Brain pericyte (primary cell): Measurements from ENCODE around the gene IVNS1ABP.

Experiments used
- DNase-seq: peaks from one replicate; pipeline ENCODE4 v3.0.0-alpha.2; 2012; ENCODE audit warnings: low read depth, low spot score

Gene IVNS1ABP

DNA sequence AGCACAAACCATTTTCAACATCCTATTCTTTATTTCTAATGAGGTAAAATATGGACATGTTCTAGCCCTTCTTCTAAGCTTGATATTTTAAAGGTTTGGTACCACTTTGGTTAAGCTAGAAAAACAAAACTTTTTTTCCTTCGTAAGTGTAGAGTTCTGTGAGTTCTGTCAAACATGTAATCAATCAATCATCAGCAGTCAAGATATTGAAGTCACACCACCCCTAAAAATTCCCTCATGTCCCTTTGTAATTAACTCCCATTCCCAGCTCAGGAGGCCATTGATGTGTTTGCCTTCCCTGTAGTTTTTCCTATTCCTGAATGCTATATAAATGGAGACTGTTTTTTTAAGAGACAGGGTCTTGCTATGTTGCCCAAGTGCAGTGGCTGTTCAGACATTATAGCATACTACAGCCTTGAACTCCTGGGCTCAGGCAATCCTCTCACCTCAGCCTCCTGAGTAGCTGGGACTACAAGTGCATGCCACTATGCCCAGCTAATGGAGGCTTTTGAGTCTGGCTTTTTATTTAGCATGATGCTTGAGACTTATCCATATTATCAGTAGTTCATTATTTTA lies 23.0 kb downstream of the IVNS1ABP start:
- no peak for DNase-seq

DNA sequence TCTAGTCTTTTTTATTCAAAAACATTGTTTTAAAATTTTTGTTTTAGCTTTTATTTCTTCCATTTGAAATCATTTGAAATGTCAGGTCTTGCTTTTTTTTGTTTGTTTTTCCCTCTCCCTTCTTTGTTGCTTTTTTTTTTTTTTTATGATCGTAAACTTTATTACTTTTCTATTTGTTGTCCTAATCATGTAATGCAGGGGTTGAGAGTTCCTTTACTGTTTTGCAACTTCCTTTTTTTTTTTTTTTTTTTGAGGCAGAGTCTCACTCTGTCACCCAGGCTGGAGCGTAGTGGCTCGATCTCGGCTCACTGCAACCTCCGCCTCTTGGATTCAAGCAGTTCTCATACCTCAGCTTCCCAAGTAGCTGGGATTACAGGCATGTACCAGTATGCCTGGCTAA lies 24.8 kb downstream of the IVNS1ABP start:
- no peak for DNase-seq

DNA sequence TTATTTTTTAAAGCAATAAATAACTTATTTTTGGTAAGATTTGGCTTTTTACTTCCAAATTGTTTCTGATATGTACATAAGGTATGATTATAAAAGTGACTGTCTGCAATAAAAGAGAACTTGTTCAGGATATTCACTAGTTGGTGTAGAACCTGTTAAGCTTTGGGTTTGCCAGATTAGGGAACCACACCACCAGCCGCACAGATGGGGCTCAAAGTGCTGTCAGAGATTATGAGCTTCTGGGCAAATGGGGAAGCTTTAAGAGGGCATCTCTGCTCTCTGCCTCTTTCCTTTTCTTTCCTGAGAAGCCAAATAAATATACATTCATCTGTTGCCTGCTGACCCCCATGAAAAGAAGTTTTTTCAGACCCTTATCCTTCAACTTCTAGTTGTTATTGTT lies 25.4 kb downstream of the IVNS1ABP start:
- DNase-seq: no peak

DNA sequence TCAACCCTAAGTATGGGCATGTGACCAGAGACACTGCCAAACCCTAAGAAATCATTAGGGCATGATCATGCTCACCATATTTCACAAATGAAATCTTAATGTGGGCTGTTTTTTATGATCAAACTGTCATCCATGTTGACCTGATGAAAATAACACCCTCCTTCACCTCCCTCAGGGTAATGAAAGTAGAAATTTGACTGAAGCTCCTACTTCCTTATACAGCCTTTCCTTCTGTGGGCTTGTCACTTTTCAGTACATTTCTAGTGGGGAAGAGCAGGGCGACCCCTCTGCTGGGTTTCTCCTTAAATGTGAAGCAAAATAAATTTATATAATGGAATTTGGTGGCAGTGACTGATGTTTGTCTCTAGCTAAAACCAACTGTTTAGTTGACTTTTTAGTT lies 25.9 kb downstream of the IVNS1ABP start:
- DNase-seq: no peak

DNA sequence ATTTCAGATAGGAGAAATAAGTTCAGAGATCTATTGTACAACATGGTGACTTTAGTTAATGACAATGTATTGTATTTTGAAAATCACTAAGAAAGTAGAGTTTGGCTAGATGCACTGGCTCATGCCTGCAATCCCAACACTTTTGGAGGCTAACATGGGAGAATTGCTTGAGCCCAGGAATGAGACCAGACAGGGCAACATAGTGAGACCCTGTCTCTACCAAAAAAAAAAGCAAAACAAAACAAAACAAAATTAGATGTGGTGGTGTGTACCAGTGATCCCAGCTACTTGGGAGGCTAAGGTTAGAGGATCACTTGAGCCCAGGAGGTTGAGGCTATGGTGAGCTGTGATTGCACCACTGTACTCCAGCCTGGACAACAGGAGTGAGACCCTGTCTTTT lies 27.2 kb downstream of the IVNS1ABP start:
- no peak for DNase-seq

DNA sequence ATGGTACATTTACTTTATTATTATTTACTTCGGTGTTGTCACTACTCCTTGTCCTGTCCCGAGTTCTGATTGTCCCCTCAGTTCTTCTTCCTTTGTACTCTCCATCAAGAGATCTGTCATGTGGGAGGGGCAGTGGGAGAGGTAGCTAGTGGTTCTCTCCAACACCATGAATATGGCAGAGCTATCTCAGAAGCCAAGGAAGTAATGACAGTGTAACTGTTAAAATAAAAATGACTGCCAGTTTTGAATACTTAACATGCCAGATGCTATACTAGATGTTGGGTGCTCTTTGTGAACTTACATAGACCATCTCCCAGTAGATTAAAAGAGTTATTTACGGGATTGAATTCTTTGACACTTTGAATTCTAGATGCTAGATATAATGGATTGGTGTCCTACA lies 28.6 kb downstream of the IVNS1ABP start:
- DNase-seq: no peak

DNA sequence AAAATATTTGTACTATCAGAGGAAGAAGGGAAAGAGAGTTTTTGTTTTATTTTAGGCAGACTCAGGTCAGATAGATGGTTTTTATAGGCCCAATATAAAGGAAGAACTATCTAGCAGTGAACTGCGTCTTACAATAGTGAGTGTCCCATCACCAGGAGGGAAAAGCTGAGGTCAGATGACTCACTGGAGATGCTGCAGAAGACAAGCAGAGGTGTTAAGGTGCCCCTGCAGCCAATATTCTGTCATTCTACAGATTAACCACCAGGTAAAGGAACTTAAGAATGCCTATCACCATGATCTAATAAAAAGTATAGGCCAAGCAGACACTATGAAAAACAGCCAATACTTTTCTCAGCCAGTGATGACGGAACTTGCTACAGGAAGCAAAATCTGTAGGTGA lies 29.6 kb downstream of the IVNS1ABP start:
- no peak for DNase-seq

DNA sequence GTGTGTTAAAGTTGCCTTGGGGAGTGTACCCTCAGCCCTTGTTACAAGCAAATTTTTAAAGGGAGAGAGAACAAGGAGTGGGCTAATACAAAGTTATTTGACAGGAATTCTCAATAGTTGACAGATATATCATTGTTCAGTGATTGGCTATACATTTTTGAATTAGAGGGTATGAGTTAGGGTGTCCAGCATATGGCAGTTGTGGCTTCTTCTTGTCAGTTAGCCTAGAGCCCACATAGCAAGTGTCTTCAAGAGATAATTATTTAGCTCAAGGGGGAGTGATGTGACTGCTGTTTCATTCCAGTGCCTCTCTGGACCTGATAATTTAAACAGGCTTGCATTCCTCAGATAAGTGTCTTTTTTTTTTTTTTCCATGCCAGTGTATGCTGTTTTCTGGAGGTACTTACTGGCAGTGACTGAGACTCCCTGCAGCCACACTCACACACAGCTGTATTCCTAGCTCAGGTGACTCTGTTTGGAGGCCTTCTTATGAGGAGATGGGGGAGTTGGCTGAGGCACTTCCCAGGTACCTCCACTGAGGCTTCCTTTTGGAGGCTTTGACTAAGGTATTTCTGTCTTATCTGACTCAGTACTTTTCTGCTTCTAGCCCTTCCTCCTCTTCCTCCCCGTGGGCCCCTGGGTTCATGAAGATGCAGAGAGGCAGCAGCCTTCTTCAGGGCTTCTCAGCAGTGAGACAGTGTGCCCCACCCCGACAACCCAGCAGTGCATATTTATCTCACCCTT lies 32.3 kb downstream of the IVNS1ABP start:
- DNase-seq: no peak

DNA sequence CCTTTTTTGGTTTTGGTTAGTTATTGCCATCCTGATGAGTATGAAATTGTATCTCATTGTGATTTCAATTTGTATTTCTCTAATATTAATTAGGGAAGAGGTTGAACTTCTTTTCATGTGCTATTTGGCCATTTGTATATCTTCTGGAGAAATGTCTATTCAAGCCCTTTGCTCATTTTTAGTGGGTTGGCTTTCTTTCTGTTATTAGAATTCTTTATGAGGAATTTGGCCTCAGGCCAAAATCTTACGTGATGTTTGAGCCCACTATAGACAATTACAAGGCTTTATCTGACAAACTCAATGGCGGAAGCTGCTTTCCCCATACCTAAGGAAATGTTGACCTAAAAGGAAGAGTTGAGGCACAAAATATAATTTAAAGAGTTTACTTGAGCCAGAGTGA lies 32.9 kb downstream of the IVNS1ABP start:
- no peak for DNase-seq

DNA sequence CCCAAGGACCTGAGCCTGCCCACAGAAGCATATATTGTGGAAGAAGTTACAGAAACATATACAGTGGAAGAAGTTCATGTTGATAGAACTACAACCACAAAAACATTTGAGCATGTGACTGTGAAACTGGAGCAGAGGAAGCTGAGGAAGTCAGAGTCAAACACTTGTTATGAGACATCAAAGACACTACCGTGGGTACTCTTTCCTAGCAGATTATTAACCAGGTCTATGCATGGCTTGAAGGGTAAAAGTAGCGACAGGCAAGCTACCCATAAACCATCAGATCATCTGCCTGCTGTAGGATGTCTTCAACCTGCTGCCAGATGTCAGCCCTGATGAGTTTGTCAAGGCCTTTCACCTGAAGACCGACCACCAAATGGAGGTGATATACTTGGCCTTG lies 35.8 kb downstream of the IVNS1ABP start:
- DNase-seq: no peak

DNA sequence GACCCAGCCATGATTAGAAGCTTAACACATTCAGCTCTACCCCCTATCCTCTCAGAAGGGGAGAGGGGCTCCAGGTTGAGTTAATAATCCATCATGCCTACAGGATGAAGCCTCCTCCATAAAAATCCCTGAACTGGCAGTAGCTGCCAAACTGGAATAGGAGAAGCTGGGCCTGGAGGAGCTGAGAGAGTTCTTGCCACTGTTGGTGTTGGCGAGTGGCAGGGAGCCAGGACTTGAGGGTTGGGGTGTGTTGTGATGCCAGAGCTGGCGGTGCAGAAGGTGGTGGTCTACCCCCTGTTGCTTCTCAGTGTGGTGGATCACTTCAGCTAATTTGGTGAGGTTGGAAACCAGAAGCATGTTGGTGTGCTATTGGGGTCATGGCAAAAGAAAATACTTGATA lies 36.5 kb downstream of the IVNS1ABP start:
- DNase-seq: no peak

DNA sequence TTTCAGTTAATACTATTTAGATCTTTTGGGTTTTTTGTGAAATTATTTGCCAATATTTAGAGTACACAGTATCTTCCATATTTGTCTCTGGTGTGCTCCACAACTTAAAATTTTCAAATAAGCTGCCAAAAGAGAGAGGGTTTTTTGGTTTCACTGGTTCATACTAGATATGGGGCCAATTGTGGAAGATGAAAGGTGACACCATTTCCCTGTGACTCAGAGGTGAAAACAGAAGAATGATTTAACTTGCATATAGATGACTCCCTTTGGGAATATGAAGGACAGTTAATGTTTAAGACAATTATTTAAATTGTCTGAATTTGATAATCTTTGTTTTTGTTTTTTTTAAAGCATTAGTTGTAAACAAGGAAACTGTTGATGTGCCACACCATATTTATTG lies 37.5 kb downstream of the IVNS1ABP start:
- DNase-seq: no peak

DNA sequence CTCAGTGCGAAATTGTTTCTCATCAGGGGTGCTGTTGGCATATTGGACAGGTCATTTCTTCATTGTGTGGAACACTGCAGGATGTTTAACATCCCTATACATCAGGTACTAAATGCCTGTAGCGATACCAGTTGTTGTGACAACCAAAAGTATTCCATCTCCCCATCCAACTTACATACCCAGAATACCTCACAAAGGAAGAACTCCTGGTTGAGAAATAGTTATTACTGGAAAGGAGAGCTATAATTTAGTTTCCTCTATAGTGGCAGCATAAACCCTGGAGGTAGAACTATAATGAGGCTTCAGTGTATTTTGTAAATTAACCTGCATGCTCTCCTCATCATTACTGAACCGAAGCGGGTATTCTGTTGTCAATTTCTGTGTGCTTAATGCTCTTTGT lies 45.1 kb downstream of the IVNS1ABP start:
- DNase-seq: no peak

DNA sequence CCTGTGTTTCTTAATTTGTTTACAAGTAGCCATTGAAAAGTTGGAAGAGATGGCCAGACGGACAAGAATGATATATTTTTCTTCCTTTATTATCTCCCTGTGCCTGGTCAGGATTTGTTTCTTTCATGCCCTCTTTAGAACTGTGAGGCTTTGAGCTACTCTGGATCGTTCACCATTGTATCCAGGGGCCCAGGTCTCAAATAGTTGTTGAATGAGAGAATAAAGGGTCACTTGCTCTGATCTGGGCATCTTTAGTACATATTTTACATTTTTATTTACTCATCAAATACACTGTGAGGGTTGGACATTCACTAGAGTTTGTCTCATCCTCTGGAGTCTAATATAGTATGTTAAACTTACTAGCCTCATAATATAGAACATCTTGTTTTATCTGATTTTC lies 48.7 kb downstream of the IVNS1ABP start:
- DNase-seq: no peak

DNA sequence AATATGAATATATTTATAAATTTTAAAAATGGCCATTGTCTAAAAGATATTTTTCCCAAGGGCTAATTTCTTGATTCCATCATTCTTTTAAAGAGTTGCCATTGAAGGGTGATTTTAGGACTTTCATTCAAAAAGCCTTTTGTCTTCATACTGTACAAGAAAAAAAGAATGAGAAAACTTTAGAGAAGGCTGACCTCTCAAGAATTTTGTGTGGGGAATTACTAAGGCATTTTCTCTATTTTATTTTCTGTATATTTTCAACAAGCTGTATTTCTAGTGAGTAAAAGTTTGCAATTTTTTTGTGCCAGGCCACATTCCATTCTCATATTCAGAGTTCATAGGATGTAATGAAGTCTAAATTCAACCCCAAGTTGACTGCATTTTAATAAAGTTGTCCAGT lies 49.3 kb downstream of the IVNS1ABP start:
- no peak for DNase-seq

DNA sequence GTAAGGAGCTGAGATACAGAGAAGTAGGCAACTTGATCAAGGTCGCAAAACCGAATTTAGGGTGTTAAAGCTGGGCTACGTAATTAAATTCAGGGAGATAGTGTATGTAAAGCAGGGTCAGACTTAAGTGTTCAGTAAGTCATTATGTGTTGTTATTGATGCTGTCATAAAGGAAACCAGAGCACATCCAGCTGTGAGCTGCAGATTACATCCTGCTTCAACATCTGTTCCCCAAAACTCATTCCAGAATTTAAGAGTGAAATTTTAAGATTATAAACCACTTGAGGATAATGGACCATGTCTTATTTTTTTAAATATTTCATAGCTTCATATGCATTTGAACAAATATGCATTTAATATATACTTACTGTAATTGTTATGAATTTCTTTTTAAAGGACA lies 49.7 kb downstream of the IVNS1ABP start:
- DNase-seq: no peak

DNA sequence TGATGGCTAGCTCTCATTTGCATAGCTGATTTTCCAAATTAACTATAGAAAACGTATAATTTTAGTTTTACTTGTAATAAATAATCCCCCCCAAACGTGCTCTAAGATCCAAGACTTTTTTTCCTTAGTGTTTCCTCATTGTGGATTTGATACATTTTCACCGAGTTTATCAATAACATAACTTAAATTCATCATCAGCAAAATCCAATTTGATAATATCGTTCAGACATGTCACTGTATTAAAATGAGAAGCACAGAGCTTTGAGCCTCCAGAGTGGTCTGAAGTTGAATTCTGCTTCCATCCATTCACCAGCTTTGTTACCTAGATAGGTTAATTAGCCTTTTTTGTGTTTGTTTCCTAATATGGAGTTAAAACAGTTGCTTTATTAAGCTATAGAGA lies 51.7 kb downstream of the IVNS1ABP start:
- no peak for DNase-seq

DNA sequence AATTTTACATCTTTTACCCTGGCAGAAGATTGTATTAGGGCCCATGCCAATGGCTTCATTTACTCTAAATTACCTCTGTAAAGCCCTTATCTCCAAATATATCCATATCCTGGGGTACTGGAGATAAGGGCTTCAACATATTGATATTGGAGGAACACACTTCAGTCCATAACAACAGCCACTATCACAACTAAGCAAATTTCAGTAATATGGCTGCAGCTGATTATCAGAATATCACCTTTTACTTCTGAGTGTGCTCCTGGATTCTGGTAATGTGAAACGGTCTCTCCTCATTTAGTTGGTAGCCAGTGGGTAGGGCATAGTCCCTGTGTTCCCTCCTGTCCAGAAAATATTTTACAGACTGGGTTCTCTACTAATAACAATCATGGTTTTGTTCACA lies 53.3 kb downstream of the IVNS1ABP start:
- DNase-seq: no peak

DNA sequence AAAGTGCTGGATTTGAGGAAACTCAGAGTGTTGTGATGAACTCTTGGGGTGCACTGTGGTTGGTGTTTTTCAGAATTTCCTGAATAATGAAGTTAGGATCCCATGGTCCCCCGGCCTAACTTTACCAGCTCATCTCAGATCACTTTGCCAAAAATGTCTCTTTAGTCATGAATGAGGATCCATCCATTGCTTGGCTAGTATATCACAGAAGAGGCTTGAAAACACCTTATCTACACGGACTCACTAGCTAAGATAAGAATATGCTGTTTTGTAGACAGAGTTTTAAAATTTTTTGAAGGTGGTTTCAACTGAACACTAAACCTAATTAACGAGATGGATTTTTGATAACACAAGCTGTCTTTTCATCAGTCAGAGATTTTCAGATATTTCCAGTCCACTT lies 53.8 kb downstream of the IVNS1ABP start:
- no peak for DNase-seq

DNA sequence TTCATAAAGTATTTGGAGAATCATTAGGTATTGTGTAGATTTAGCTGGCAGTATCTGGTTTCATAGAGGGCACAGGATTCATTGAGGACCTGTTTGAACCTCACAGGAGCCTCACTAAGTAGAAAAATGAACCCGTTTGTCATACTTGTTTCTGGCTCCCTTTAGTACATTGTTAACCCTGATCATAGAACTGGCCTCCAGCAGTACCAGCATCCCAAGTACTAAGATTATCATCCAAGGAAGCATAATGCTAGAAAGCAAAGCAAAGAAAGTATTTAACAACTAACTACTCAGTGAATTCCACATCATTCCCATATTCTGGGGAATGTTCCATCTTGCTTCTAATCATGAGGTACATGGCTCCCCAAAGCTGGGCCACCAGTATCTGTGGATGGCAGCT lies 54.9 kb downstream of the IVNS1ABP start:
- DNase-seq: no peak

DNA sequence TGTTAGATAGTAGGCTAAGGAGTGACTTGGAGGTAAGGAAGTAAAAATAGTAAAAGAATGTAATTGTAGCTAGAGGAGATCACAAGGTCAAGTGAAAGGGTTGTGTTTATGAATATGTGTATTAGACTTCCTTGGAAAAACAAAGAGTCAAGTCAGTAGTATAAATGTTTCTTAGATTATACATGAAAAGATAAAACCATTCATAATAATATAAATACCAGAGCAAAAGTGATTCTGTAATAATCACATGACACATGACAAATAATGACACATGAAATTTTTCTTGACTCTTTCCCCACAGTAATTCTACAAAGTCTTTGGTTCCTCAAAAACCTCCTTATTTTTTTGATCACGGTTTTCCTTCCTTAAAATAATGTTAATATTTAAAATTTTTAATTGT lies 56.4 kb downstream of the IVNS1ABP start:
- DNase-seq: no peak

DNA sequence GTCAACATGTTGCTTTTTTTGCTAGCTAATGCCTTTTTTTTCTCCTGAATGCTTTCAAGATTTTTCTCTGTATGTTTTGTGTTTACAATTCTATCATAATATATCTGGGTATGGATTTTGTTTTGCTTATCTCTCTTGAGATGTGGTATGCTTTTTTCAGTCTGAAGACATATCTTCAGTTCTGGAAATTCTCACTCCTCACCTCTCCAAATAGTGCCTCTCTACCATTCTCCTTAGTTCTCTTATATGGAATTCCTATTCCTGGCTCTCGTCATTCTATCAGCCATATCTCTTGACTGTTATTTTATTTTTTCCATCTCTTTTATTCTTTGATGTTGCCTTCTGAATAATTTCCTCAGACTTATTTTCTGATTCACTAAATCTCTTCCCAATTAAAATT lies 58.4 kb downstream of the IVNS1ABP start:
- DNase-seq: no peak

DNA sequence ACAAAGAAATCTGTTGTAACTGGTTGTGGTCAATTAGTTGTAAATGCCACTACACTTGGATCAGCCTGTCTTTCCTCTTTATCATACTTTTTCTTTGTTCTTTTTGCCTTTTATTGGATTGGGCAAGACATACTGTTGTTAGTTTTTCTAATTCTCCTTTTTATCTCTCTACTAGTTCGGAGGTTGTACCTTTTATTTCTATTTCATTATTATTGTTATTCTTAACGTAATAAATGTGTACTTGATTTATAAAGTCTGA lies 59.2 kb downstream of the IVNS1ABP start:
- no peak for DNase-seq
